ENCODE data around the gene ULK4. TPM values are rescaled to one million over a fixed set of nuclear protein-coding genes. Genes with fewer than 3 reads are reported as not detected.

ULK4 gene
- total RNA-seq, 1 experiment from 2014 or later: 6.3 TPM

DNA sequence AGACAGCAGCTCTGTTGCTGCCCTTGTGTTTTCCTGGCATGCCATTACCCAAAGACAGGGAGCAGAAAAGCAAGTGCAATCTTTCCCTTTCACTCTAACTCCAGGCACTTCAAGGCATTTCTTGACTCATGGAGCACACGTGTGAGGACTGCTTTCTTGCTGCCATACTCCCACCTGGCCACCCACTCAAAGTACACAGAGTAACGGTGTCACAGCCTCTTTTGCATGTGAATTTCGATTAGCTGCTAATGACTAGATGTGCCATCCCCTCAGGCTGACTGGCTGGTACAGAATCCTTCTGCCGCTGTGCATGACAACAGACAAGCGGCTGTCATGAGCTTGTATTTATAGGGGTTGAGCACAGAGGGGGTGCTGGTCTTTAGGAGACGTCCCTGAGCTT, 382.0 kb downstream of the ULK4 start:
- DNase-seq (ENCODE audit: low read depth, low spot score) (no peak), ATAC-seq (no peak)
- ChIA-PET CTCF (no interaction called here), RAD21 (ENCODE audit: low non-redundant PET in 1 of 2, low total read pairs in 2 of 2, uncharacterized antibody in 2 of 2, unreplicated experiment in 2 of 2) (no interaction called here), POLR2A (no interaction called here)
- Histone ChIP-seq H3K36me3 (ENCODE audit: control insufficient read depth in 1 of 2, insufficient read depth in 2 of 2, low read length in 2 of 2) (no peaks in the 10 kb centered on the region), H3K79me2 (ENCODE audit: insufficient read depth, low read length) (no peaks in the 10 kb centered on the region), H3K4me2 (ENCODE audit: low read length) (no peak overlapping the region), H4K20me1 (ENCODE audit: insufficient read depth) (no peaks in the 10 kb centered on the region), H3K9ac (ENCODE audit: low read length) (no peak overlapping the region), H3K9me2 (ENCODE audit: insufficient read depth) (no peaks in the 10 kb centered on the region), H3K27ac (ENCODE audit: low read depth, low read length) (no peak overlapping the region), H3K9me3 (ENCODE audit: control insufficient read depth in 1 of 2, insufficient read depth in 1 of 2, low read depth in 1 of 2, low read length in 2 of 2) (no peaks in the 10 kb centered on the region), H3K27me3 (ENCODE audit: insufficient read depth, low read length) (no peaks in the 10 kb centered on the region), H3K4me3 (replicated peaks in 1 of 2; ENCODE audit: low read depth in 1 of 2, low read length in 2 of 2) (no peak overlapping the region), H2AFZ (ENCODE audit: low read depth, low read length, poor library complexity, severe bottlenecking) (no peak overlapping the region), H3K4me1 (ENCODE audit: control insufficient read depth in 1 of 2, insufficient read depth in 2 of 2, low read length in 2 of 2) (no peaks in the 10 kb centered on the region)
- TF ChIP-seq ELF1 (IDR thresholded peaks at IDR 0.05; ENCODE audit: borderline replicate concordance, low read depth): no peak
- intact Hi-C loops (cut with micrococcal nuclease): loop anchor here (5.0 kb wide), 1 partner anchor 998 kb away; no protein-coding TSS in a partner anchor
- BruUV-seq (replicated peaks): no TSS peak

- DNase-seq (ENCODE audit: low read depth, low spot score) (no peak), ATAC-seq (no peak)
- H3K4me3 ChIP-seq (replicated peaks in 1 of 2; ENCODE audit: low read depth in 1 of 2, low read length in 2 of 2): no peak overlapping the region
- TF ChIP-seq, protein P1, sequence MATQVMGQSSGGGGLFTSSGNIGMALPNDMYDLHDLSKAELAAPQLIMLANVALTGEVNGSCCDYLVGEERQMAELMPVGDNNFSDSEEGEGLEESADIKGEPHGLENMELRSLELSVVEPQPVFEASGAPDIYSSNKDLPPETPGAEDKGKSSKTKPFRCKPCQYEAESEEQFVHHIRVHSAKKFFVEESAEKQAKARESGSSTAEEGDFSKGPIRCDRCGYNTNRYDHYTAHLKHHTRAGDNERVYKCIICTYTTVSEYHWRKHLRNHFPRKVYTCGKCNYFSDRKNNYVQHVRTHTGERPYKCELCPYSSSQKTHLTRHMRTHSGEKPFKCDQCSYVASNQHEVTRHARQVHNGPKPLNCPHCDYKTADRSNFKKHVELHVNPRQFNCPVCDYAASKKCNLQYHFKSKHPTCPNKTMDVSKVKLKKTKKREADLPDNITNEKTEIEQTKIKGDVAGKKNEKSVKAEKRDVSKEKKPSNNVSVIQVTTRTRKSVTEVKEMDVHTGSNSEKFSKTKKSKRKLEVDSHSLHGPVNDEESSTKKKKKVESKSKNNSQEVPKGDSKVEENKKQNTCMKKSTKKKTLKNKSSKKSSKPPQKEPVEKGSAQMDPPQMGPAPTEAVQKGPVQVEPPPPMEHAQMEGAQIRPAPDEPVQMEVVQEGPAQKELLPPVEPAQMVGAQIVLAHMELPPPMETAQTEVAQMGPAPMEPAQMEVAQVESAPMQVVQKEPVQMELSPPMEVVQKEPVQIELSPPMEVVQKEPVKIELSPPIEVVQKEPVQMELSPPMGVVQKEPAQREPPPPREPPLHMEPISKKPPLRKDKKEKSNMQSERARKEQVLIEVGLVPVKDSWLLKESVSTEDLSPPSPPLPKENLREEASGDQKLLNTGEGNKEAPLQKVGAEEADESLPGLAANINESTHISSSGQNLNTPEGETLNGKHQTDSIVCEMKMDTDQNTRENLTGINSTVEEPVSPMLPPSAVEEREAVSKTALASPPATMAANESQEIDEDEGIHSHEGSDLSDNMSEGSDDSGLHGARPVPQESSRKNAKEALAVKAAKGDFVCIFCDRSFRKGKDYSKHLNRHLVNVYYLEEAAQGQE (IDR thresholded peaks at IDR 0.05; ENCODE audit: low read depth): no peak
- TF ChIP-seq SIN3A (IDR thresholded peaks at IDR 0.05; ENCODE audit: low read depth) (no peak), RAD21 (IDR thresholded peaks at IDR 0.05; ENCODE audit: low read depth) (no peak), CTCF (IDR thresholded peaks at IDR 0.05 in 2 of 3, conservative IDR thresholded peaks at IDR 0.05 in 1 of 3; ENCODE audit: borderline replicate concordance in 1 of 3, insufficient read depth in 1 of 3, low read depth in 2 of 3, low read length in 2 of 3) (no peak), EGR1 (IDR thresholded peaks at IDR 0.05; ENCODE audit: low read depth) (no peak), SP1 (IDR thresholded peaks at IDR 0.05; ENCODE audit: low read depth) (no peak)
- H3K27me3 ChIP-seq (ENCODE audit: insufficient read depth, low read length): no peaks in the 10 kb centered on the region
- no peak overlapping the region for H2AFZ ChIP-seq (ENCODE audit: low read depth, low read length, poor library complexity, severe bottlenecking)
- no peaks in the 10 kb centered on the region for H3K9me3 ChIP-seq (ENCODE audit: control insufficient read depth in 1 of 2, insufficient read depth in 1 of 2, low read depth in 1 of 2, low read length in 2 of 2)
- BruUV-seq (replicated peaks): no TSS peak
- ChIA-PET CTCF (no interaction called here), POLR2A (no interaction called here), RAD21 (ENCODE audit: low non-redundant PET in 1 of 2, low total read pairs in 2 of 2, uncharacterized antibody in 2 of 2, unreplicated experiment in 2 of 2) (no interaction called here)
- H4K20me1 ChIP-seq (ENCODE audit: insufficient read depth): no peaks in the 10 kb centered on the region
- no peak overlapping the region for H3K9ac ChIP-seq (ENCODE audit: low read length)
- H3K4me1 ChIP-seq (ENCODE audit: control insufficient read depth in 1 of 2, insufficient read depth in 2 of 2, low read length in 2 of 2): no peaks in the 10 kb centered on the region
- no peaks in the 10 kb centered on the region for H3K9me2 ChIP-seq (ENCODE audit: insufficient read depth)
- H3K36me3 ChIP-seq (ENCODE audit: control insufficient read depth in 1 of 2, insufficient read depth in 2 of 2, low read length in 2 of 2): no peaks in the 10 kb centered on the region
- intact Hi-C loops (cut with micrococcal nuclease): loop anchor here (5.0 kb wide), 1 partner anchor 996 kb away; no protein-coding TSS in a partner anchor
- no peak overlapping the region for H3K4me2 ChIP-seq (ENCODE audit: low read length)
- H3K79me2 ChIP-seq (ENCODE audit: insufficient read depth, low read length): no peaks in the 10 kb centered on the region
- H3K27ac ChIP-seq (ENCODE audit: low read depth, low read length): no peak overlapping the region
Observed at GRCh38 chr3:41578798-41579197, 383.1 kb downstream of the ULK4 start.
